ENCODE measurements around the gene HSF2. TPM values are rescaled to one million over a fixed set of nuclear protein-coding genes. Genes with fewer than 3 reads are reported as not detected.

HSF2 gene
- total RNA-seq, 1 donor from 2014 or later: 27.5 TPM

DNA sequence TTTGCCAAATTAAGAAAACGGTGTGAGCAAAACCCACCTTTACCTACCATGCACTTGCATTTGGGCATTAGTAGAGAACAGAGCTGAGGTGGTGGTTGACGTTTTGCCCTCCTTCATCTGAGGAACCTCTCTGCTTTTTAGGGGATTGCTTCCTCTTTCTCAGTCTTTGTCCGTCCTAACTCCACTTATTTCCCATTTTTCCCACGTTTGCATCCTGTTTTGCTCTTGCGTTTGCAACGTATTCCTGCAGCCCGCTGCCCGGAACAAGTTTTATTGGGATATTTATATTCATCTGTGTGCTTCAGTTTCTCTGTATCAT lies 72.5 kb downstream of the HSF2 start:
- no peaks in the 10 kb centered on the region for H3K9me3 ChIP-seq
- H3K4me1 ChIP-seq: peaks cover 46% of the 10 kb centered on the region
- TF ChIP-seq CTCF (IDR thresholded peaks at IDR 0.05) (no peak), POLR2AphosphoS5 (IDR thresholded peaks at IDR 0.05; ENCODE audit: insufficient read depth in 1 of 2, low read depth in 1 of 2) (no peak), POLR2A (IDR thresholded peaks at IDR 0.05) (no peak)
- no peaks in the 10 kb centered on the region for H3K27me3 ChIP-seq
- no peaks in the 10 kb centered on the region for H3K36me3 ChIP-seq
- intact Hi-C loops (cut with DNase I): no loop called here
- peak overlapping the region; percentile 97 for H3K27ac ChIP-seq
- H3K4me3 ChIP-seq: peak overlapping the region; percentile 89 to 95
- DNase-seq (ENCODE audit: extremely low spot score in 2 of 2): no peak

DNA sequence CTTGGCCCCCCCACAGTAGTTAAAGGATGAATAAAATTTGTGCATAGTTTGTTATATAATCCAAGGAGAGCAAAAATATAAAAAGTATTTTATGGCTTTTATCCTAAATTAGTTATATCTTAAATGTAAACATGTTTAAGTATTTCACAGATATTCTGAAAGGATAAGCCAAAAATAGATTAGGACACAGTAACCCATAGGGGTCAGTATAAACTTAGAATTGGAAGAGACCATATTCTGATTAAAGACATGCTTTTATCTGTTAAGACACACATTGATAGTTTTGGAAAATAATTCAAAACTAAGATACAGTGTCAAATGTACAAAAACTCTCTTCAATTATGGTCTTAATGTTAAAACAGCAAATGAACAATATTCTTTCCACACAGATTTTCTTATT lies 76.7 kb downstream of the HSF2 start:
- intact Hi-C loops (cut with DNase I): no loop called here

GRCh38 chr6:122482750-122483080 lies 83.3 kb downstream of the HSF2 start:
- Histone ChIP-seq H3K4me1 (no peaks in the 10 kb centered on the region), H3K27me3 (no peaks in the 10 kb centered on the region), H3K36me3 (no peaks in the 10 kb centered on the region), H3K9me3 (no peaks in the 10 kb centered on the region), H3K4me3 (no peak overlapping the region), H3K27ac (no peak overlapping the region)
- no peak for DNase-seq (ENCODE audit: extremely low spot score in 2 of 2)
- TF ChIP-seq CTCF (IDR thresholded peaks at IDR 0.05): no peak
- no peak for TF ChIP-seq POLR2AphosphoS5 (IDR thresholded peaks at IDR 0.05; ENCODE audit: insufficient read depth in 1 of 2, low read depth in 1 of 2)
- no peak for TF ChIP-seq POLR2A (IDR thresholded peaks at IDR 0.05)
- intact Hi-C loops (cut with DNase I): no loop called here

More for the DNA sequence above, 76.7 kb downstream of the HSF2 start:
- peaks cover 9% of the 10 kb centered on the region for H3K4me1 ChIP-seq
- TF ChIP-seq POLR2AphosphoS5 (IDR thresholded peaks at IDR 0.05; ENCODE audit: insufficient read depth in 1 of 2, low read depth in 1 of 2) (no peak), POLR2A (IDR thresholded peaks at IDR 0.05) (no peak), CTCF (IDR thresholded peaks at IDR 0.05) (peak in 1 of 3 experiments; percentile 27)
- H3K4me3 ChIP-seq: no peak overlapping the region
- H3K27me3 ChIP-seq: no peaks in the 10 kb centered on the region
- no peaks in the 10 kb centered on the region for H3K36me3 ChIP-seq
- no peak for DNase-seq (ENCODE audit: extremely low spot score in 2 of 2)
- H3K9me3 ChIP-seq: no peaks in the 10 kb centered on the region
- no peak overlapping the region for H3K27ac ChIP-seq

Small RNA genes lying within 50 kb of the gene (small RNA-seq; reads per million reads assigned to genes)
- gene Z99129.1: not detected

Other genes with a start within 250 kb of the HSF2 start
- 150 TPM for gene SERINC1, start 72.2 kb downstream of the HSF2 start, total RNA-seq
- 2.7 TPM for gene PKIB, start 210.8 kb downstream of the HSF2 start, total RNA-seq

Data from vagina (tissue), 2 donors.